Neural crest cell (in vitro differentiated cells): ENCODE data around the gene RNF214. TPM values are rescaled to one million over a fixed set of nuclear protein-coding genes. Genes with fewer than 3 reads are reported as not detected.

Experiments used
- DNase-seq: peaks from one replicate; pipeline ENCODE4 v3.0.0; 2021; ENCODE audit warnings: low read depth, mixed read lengths, low spot score
- H3K27ac Mint-ChIP-seq: one replicate; pipeline ENCODE4 v1.8.0; 2021; ENCODE audit warnings: mild to moderate bottlenecking, mixed read lengths; ENCODE audit not compliant: unreplicated experiment
- H3K27me3 Mint-ChIP-seq: 2 replicates; pipeline ENCODE4 v1.8.0; 2021; ENCODE audit warnings: low read depth, mild to moderate bottlenecking, mixed read lengths
- H3K36me3 Mint-ChIP-seq: 2 replicates; pipeline ENCODE4 v1.8.0; 2021; ENCODE audit warnings: low read depth, mild to moderate bottlenecking, mixed read lengths
- H3K4me1 Mint-ChIP-seq: 2 replicates; pipeline ENCODE4 v1.8.0; 2021; ENCODE audit warnings: mixed read lengths
- H3K4me3 Mint-ChIP-seq: one replicate; pipeline ENCODE4 v1.8.0; 2021; ENCODE audit warnings: mild to moderate bottlenecking, mixed read lengths
- H3K9me3 Mint-ChIP-seq: 2 replicates; pipeline ENCODE4 v1.8.0; 2021; ENCODE audit warnings: mixed read lengths
- total RNA-seq: library from RNA; stranded (reverse); gene quantifications from 2 replicates; pipeline ENCODE4 v1.2.1, GENCODE V29; 2021
- TF ChIP-seq, protein P1 (sequence below): fragments of 200-600 bp; sonication (generic); conservative IDR thresholded peaks from 2 replicates; pipeline ENCODE4 v1.5.0; 2021; ENCODE audit warnings: antibody characterized with exemption, mild to moderate bottlenecking

Gene RNF214
- total RNA-seq, 1 donor from 2014 or later: 47.5 TPM

- H3K4me3 Mint-ChIP-seq: no peak overlapping the region
- no peak overlapping the region for H3K27ac Mint-ChIP-seq
- TF ChIP-seq, protein P1, sequence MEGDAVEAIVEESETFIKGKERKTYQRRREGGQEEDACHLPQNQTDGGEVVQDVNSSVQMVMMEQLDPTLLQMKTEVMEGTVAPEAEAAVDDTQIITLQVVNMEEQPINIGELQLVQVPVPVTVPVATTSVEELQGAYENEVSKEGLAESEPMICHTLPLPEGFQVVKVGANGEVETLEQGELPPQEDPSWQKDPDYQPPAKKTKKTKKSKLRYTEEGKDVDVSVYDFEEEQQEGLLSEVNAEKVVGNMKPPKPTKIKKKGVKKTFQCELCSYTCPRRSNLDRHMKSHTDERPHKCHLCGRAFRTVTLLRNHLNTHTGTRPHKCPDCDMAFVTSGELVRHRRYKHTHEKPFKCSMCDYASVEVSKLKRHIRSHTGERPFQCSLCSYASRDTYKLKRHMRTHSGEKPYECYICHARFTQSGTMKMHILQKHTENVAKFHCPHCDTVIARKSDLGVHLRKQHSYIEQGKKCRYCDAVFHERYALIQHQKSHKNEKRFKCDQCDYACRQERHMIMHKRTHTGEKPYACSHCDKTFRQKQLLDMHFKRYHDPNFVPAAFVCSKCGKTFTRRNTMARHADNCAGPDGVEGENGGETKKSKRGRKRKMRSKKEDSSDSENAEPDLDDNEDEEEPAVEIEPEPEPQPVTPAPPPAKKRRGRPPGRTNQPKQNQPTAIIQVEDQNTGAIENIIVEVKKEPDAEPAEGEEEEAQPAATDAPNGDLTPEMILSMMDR: no peak
- H3K4me1 Mint-ChIP-seq: peaks cover 30% of the 10 kb centered on the region
- H3K36me3 Mint-ChIP-seq: peaks cover 11% of the 10 kb centered on the region
- no peaks in the 10 kb centered on the region for H3K9me3 Mint-ChIP-seq
- H3K27me3 Mint-ChIP-seq: no peaks in the 10 kb centered on the region
- DNase-seq: no peak
Measured at GRCh38 chr11:117210620-117211019, 21.9 kb upstream of the RNF214 start.

DNA sequence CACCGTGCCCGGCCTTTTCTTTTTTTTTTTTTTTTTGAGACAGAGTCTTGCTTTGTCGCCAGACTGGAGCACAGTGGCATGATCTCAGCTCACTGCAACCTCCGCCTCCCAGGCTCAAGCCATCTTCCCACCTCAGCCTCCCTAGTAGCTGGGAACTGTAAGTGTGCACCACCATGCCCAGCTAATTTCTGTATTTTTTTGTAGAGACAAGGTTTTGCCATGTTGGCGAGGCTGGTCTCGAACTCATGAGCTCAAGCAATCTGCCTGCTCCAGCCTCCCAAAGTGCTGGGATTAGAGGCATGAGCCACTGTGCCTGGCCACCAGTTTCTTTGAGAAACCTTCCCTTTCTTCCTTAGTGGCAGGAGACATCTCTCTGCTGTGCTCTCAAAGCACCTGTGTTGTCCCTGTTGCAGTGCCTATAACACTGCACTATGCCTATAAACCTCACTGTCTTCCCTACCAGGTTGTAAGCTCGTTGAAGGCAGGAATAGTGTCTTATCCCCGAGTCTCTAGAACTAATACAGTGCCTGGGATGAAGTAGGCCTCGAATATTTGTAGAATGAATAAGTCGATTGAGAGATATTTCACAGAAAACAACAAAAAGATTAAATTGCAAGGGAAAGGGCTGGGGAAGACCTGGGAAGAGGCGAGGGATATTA, 19.6 kb upstream of the RNF214 start:
- no peaks in the 10 kb centered on the region for H3K9me3 Mint-ChIP-seq
- no peaks in the 10 kb centered on the region for H3K27me3 Mint-ChIP-seq
- peaks cover 11% of the 10 kb centered on the region for H3K36me3 Mint-ChIP-seq
- no peak for DNase-seq
- H3K27ac Mint-ChIP-seq: peak overlapping the region; percentile 1
- no peak overlapping the region for H3K4me3 Mint-ChIP-seq
- TF ChIP-seq, protein P1: no peak
- H3K4me1 Mint-ChIP-seq: peaks cover 30% of the 10 kb centered on the region

DNA sequence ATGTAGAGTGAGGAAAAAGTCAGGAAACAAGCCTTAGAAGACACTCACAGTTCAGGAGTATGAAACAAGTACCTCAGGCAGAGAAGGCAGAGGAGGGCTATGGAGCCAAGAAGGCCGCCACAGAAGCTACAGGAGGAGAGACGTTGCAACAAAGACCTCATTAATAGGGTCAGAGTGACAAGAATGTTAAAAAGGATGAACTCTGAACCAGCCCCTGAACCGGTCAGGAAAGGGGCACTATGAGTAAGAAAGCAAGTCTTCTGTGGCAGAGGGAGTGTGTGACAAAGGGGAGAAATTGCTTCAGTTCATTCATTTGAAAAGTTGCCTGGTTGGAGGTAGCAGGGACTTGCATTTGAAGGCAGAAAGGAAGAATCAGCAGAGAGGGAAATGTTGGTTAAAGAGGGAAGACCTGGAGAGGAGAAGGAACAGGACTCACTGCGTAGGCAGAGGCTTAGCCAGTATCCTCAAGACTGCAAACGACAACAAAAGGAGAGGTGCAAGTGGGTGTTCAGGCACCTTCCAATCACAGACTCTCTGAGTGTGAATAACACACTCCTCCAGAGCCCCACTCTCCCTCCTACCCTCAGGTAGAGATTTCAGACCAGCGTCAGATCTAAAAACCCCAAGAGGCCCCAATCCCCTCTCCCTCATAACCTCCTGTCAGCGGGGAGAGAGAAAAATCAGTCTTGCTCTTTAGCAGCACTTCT, 17.9 kb upstream of the RNF214 start:
- Mint-ChIP-seq H3K27ac (peak overlapping the region; percentile 73), H3K4me1 (peaks cover 41% of the 10 kb centered on the region), H3K36me3 (peaks cover 13% of the 10 kb centered on the region), H3K4me3 (peak overlapping the region; percentile 42), H3K27me3 (no peaks in the 10 kb centered on the region), H3K9me3 (no peaks in the 10 kb centered on the region)
- no peak for DNase-seq
- TF ChIP-seq, protein P1: no peak

GRCh38 chr11:117217141-117218084, 15.1 kb upstream of the RNF214 start:
- no peaks in the 10 kb centered on the region for H3K27me3 Mint-ChIP-seq
- no peak overlapping the region for H3K27ac Mint-ChIP-seq
- no peak for DNase-seq
- H3K36me3 Mint-ChIP-seq: peaks cover 6% of the 10 kb centered on the region
- TF ChIP-seq, protein P1: no peak
- H3K4me3 Mint-ChIP-seq: peak overlapping the region; percentile 38
- no peaks in the 10 kb centered on the region for H3K9me3 Mint-ChIP-seq
- H3K4me1 Mint-ChIP-seq: peaks cover 31% of the 10 kb centered on the region

DNA sequence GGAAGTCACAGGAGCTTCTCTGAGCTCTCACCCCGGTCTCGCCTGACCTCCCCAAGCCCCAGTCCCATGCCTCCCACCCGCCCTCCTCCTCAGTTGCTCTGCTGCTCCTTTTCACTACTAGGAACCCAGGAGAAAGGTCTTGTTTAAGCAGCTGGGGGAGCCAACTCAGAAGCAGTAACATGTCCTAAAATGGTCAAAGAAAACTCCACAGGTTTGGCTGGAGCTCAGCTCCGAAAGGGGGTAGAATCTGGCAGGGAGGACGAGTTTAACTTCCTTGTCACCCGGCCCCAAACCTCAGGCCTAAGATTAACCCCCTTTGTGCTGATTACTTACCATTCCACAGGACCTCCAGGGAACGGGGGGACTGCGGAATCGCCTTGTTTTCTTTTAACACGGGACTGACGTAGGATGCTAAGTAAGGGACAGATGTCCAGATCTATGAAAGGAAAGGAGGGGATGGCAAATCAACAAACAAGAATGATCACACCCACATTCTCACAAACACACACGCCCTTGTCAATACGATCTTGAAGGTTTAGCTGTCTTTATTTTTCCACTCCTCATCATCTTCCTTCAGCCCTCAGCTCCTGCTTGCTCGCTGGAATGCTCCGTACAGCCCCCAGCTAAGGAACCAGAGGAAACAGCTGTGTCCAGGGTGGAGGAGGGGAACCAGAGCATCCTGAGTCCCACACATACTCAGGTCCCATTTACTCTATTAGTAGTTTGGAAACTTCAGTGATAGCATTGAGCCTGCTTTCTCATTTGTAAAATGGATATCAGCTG, 14.1 kb upstream of the RNF214 start:
- TF ChIP-seq, protein P1: no peak
- DNase-seq: no peak
- H3K36me3 Mint-ChIP-seq: peaks cover 5% of the 10 kb centered on the region
- H3K9me3 Mint-ChIP-seq: no peaks in the 10 kb centered on the region
- H3K27ac Mint-ChIP-seq: no peak overlapping the region
- H3K27me3 Mint-ChIP-seq: no peaks in the 10 kb centered on the region
- peaks cover 26% of the 10 kb centered on the region for H3K4me1 Mint-ChIP-seq
- no peak overlapping the region for H3K4me3 Mint-ChIP-seq
